Trophoblast cell (in vitro differentiated cells and primary cell): ENCODE results near the gene ASB3.
"Not testable (repeated sequence)": the region's sequence is repeated elsewhere in the genome, so short reads cannot be mapped to it uniquely, and the experiment has no call there.

Experiments used
- DNase-seq, 2 donors: peaks; one replicate each; pipeline ENCODE4 v3.0.0-alpha.2; 2016
- H2AFZ ChIP-seq: 2 replicates; pipeline ENCODE4 v1.6.1; 2013; ENCODE audit warnings: low read length, moderate library complexity, mild to moderate bottlenecking; ENCODE audit not compliant: insufficient read depth, poor library complexity
- H2AK5ac ChIP-seq: 2 replicates; pipeline ENCODE4 v1.6.1; 2013; ENCODE audit warnings: mild to moderate bottlenecking, low read length
- H2BK120ac ChIP-seq: 2 replicates; pipeline ENCODE4 v1.6.1; 2013; ENCODE audit warnings: low read length, mild to moderate bottlenecking, moderate library complexity; ENCODE audit not compliant: insufficient read depth, poor library complexity
- H2BK12ac ChIP-seq: 2 replicates; pipeline ENCODE4 v1.6.1; 2013; ENCODE audit warnings: mild to moderate bottlenecking, low read length, moderate library complexity
- H2BK5ac ChIP-seq: 2 replicates; pipeline ENCODE4 v1.6.1; 2013; ENCODE audit warnings: low read length, low read depth, moderate library complexity, mild to moderate bottlenecking; ENCODE audit not compliant: poor library complexity
- H3K14ac ChIP-seq: 2 replicates; pipeline ENCODE4 v1.6.1; 2013; ENCODE audit warnings: mild to moderate bottlenecking, low read length
- H3K18ac ChIP-seq: 2 replicates; pipeline ENCODE4 v1.6.1; 2013; ENCODE audit warnings: mild to moderate bottlenecking, low read length
- H3K23ac ChIP-seq: 2 replicates; pipeline ENCODE4 v1.6.1; 2013; ENCODE audit warnings: low read length
- H3K27ac ChIP-seq: 2 replicates; pipeline ENCODE4 v1.5.1; 2013; ENCODE audit warnings: low read depth, mild to moderate bottlenecking, inconsistent platforms, low read length, moderate library complexity
- H3K27me3 ChIP-seq: 2 replicates; pipeline ENCODE4 v1.6.1; 2013; ENCODE audit warnings: inconsistent platforms, mild to moderate bottlenecking, low read length, moderate library complexity; ENCODE audit not compliant: insufficient read depth
- H3K36me3 ChIP-seq, 2 experiments: 1 replicate in 1 of 2; 2 replicates in 1 of 2; pipeline ENCODE4 v1.6.1; 2013; ENCODE audit warnings: low read length in 2 of 2, mild to moderate bottlenecking in 2 of 2, moderate library complexity in 1 of 2; ENCODE audit not compliant: insufficient read depth in 2 of 2, control insufficient read depth in 1 of 2
- H3K4ac ChIP-seq: 2 replicates; pipeline ENCODE4 v1.6.1; 2013; ENCODE audit warnings: low read depth, mild to moderate bottlenecking, low read length, moderate library complexity
- H3K4me1 ChIP-seq, 2 experiments: 1 replicate in 1 of 2; 2 replicates in 1 of 2; pipeline ENCODE4 v1.6.1; 2013; ENCODE audit warnings: low read length in 2 of 2, mild to moderate bottlenecking in 2 of 2, moderate library complexity in 1 of 2; ENCODE audit not compliant: insufficient read depth in 2 of 2, control insufficient read depth in 1 of 2
- H3K4me2 ChIP-seq: 2 replicates; pipeline ENCODE4 v1.6.1; 2013; ENCODE audit warnings: inconsistent platforms, mild to moderate bottlenecking, low read length, moderate library complexity
- H3K4me3 ChIP-seq: 2 replicates; pipeline ENCODE4 v1.5.1; 2013; ENCODE audit warnings: mild to moderate bottlenecking, low read depth, low read length, inconsistent platforms
- H3K79me1 ChIP-seq: one replicate; pipeline ENCODE4 v1.6.1; 2013; ENCODE audit warnings: low read length
- H3K79me2 ChIP-seq: 2 replicates; pipeline ENCODE4 v1.6.1; 2013; ENCODE audit warnings: low read length, mild to moderate bottlenecking; ENCODE audit not compliant: control insufficient read depth, insufficient read depth, poor library complexity
- H3K9ac ChIP-seq: 2 replicates; pipeline ENCODE4 v1.6.1; 2013; ENCODE audit warnings: mild to moderate bottlenecking, low read length
- H3K9me3 ChIP-seq: 2 replicates; pipeline ENCODE4 v1.6.1; 2013; ENCODE audit warnings: low read depth, mild to moderate bottlenecking, control low read depth, inconsistent platforms, low read length; ENCODE audit not compliant: insufficient read depth
- H4K12ac ChIP-seq: 2 replicates; pipeline ENCODE4 v1.6.1; 2013; ENCODE audit warnings: low read depth, mild to moderate bottlenecking, low read length, moderate library complexity
- H4K8ac ChIP-seq: 2 replicates; pipeline ENCODE4 v1.6.1; 2013; ENCODE audit warnings: low read depth, mild to moderate bottlenecking, low read length, moderate library complexity
- H4K91ac ChIP-seq: one replicate; pipeline ENCODE4 v1.6.1; 2013; ENCODE audit warnings: low read depth, mild to moderate bottlenecking, low read length, moderate library complexity
- WGBS: extraction: QIAGEN DNeasy Blood & Tissue Kit; methylation state at CpG from one replicate; pipeline ENCODE4 v1.1.7; 2013; ENCODE audit warnings: missing lambda C conversion rate; ENCODE audit not compliant: insufficient read length, insufficient coverage; ENCODE audit errors: extremely low coverage; 5-methylcytosine and 5-hydroxymethylcytosine counted together

ASB3 gene

DNA sequence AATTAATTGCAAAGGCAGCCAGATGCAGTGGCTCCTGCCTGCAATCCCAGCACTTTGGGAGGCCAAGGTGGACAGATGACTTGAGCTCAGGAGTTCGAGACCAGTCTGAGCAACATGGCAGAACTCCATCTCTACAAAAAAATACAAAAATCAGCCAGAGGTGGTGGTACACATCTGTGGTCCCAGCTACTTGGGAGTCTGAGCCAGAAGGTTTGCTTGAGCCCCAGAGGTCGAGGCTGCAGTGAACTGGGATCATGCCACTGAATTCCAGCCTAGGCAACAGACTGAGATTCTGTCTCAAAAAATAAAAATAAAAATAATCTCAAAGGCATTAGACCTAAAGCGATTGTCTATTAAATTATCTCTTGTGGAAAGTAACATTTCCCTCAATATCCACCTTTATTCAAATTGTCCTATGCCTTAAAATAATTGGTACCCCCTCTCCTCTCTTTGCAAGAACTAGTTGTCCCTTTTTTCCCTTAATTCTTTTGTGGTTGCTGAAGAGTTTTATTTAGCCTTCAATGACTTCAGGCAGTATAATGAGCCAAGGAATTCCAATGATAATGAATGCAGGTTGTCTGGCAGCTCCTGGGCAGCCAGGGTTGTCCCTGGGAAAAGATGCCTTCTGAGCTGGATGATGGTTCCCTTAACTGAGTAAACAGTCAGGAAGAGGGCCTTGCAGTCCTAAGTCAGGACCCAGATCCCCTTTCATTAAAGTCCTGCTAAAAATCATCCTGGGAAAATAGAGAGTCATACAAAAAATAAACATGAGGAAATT lies 40.8 kb upstream of the ASB3 start:
- H3K14ac ChIP-seq: no peak overlapping the region
- no peaks in the 10 kb centered on the region for H3K79me2 ChIP-seq
- no CpG with 5 or more reads among the region's 3 CpGs for WGBS
- no peaks in the 10 kb centered on the region for H3K79me1 ChIP-seq
- H3K27me3 ChIP-seq: no peaks in the 10 kb centered on the region
- no peak overlapping the region for H2AFZ ChIP-seq
- no peaks in the 10 kb centered on the region for H3K4me1 ChIP-seq
- no peaks in the 10 kb centered on the region for H3K9me3 ChIP-seq
- no peak overlapping the region for H3K23ac ChIP-seq
- no peak overlapping the region for H3K4ac ChIP-seq
- H2AK5ac ChIP-seq: no peak overlapping the region
- H3K9ac ChIP-seq: no peak overlapping the region
- H3K36me3 ChIP-seq: no peaks in the 10 kb centered on the region
- no peak overlapping the region for H3K4me3 ChIP-seq
- no peak overlapping the region for H3K27ac ChIP-seq
- no peak overlapping the region for H2BK120ac ChIP-seq
- no peak overlapping the region for H4K91ac ChIP-seq
- H2BK5ac ChIP-seq: no peak overlapping the region
- H3K18ac ChIP-seq: no peak overlapping the region
- H3K4me2 ChIP-seq: no peak overlapping the region
- H2BK12ac ChIP-seq: no peak overlapping the region
- H4K8ac ChIP-seq: no peak overlapping the region
- no peak for DNase-seq
- no peak overlapping the region for H4K12ac ChIP-seq

DNA sequence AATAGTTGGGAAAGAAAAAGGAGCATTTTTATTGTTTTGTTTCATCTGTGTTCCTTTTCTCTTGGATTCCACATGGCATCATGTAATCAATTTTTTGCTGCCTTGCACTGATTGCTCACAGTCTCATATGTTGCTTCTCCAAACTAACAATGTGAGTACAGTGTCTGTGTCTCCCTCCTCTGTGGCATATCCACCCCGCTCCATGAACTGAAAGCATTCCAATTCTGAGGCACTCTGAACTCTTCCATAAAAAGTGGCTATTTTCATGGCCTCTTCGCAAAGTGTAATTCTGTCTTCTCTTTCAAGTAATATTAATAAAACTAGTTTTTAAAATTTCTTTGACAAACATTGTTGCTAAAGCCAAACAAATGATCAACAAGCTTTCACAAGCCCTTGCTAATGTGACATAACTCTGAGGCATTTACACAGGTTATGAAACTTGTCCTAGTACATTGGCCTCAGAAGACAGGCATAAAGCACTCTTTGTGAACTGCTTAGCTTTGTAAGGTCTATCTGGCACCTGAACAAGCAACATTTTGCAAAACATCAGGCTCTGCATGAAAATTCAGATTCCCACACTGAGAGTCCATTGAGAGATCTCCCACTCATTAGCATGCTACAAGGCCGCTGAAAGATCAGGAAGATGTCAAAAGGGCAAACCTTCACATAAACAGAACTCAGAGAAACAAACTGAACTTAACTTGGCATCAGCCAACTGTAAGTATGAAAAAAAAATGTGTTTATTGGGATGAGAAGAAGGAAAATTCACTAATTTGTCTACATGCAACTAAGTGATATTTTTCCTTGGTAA lies 40.0 kb upstream of the ASB3 start:
- Histone ChIP-seq H3K27me3 (no peaks in the 10 kb centered on the region), H3K14ac (no peak overlapping the region), H4K12ac (no peak overlapping the region), H4K8ac (no peak overlapping the region), H3K4me3 (no peak overlapping the region), H3K79me1 (no peaks in the 10 kb centered on the region), H3K9me3 (no peaks in the 10 kb centered on the region), H3K36me3 (no peaks in the 10 kb centered on the region), H3K23ac (no peak overlapping the region), H2BK5ac (no peak overlapping the region), H3K18ac (no peak overlapping the region), H2AK5ac (no peak overlapping the region), H2BK12ac (no peak overlapping the region), H3K27ac (no peak overlapping the region), H2BK120ac (no peak overlapping the region), H2AFZ (no peak overlapping the region), H3K9ac (no peak overlapping the region), H3K4me2 (no peak overlapping the region), H3K4ac (no peak overlapping the region), H3K79me2 (no peaks in the 10 kb centered on the region), H4K91ac (no peak overlapping the region), H3K4me1 (no peaks in the 10 kb centered on the region)
- WGBS: no CpG with 5 or more reads among the region's 3 CpGs
- no peak for DNase-seq

DNA sequence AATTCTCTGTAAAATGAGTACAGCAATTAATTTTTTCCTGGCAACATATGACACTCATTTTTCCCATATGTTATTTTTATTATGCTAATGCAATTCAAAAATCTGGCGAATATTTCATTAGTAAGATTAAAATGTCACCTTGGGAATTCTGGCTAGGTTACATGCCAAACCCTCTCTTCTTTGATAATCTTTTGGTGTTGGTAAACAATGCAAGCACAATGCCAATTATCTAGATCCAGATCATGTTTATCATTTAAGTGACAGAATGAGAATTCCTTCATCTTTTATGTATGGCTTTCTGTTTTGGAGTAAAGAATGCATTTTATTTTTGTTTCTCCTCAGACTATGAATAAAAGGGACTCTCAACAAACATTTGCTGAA lies 39.3 kb upstream of the ASB3 start:
- Histone ChIP-seq H3K9me3 (no peaks in the 10 kb centered on the region), H3K4ac (no peak overlapping the region), H4K8ac (no peak overlapping the region), H3K23ac (no peak overlapping the region), H3K4me1 (no peaks in the 10 kb centered on the region), H3K18ac (no peak overlapping the region), H3K4me3 (no peak overlapping the region), H3K79me1 (no peaks in the 10 kb centered on the region), H4K91ac (no peak overlapping the region), H3K14ac (no peak overlapping the region), H2AK5ac (no peak overlapping the region), H3K36me3 (no peaks in the 10 kb centered on the region), H3K4me2 (no peak overlapping the region), H3K79me2 (no peaks in the 10 kb centered on the region), H3K27me3 (no peaks in the 10 kb centered on the region), H2AFZ (no peak overlapping the region), H2BK5ac (no peak overlapping the region), H4K12ac (no peak overlapping the region), H3K27ac (no peak overlapping the region), H3K9ac (no peak overlapping the region), H2BK12ac (no peak overlapping the region), H2BK120ac (no peak overlapping the region)
- WGBS: no CpG with 5 or more reads among the region's 1 CpG
- DNase-seq: no peak

DNA sequence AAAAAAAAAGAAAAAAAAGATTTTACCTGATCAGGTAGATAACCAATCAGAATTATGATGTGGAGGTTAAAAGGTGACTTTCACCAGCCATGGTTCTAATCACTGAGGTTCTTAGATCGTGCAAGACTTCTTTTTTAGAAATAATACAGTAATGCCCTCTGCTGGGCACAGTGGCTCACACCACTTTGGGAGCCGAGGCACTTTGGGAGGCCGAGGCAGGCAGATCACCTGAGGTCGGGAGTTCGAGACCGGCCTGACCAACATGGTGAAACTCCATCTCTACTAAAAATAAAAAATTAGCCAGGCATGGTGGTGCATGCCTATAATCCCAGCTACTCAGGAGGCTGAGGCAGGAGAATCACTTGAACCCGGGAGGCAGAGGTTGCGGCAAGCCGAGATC lies 36.9 kb upstream of the ASB3 start:
- H2AFZ ChIP-seq, H3K4me3 ChIP-seq: not testable (repeated sequence)
- WGBS: no CpG with 5 or more reads among the region's 9 CpGs

More for the DNA sequence above, 36.9 kb upstream of the ASB3 start:
- not testable (repeated sequence) for H2BK120ac ChIP-seq, H4K8ac ChIP-seq, H3K79me1 ChIP-seq, H3K27me3 ChIP-seq, H3K9ac ChIP-seq, H3K4me1 ChIP-seq, H3K9me3 ChIP-seq, H3K14ac ChIP-seq, H4K12ac ChIP-seq, H3K23ac ChIP-seq, H2AK5ac ChIP-seq, H2BK12ac ChIP-seq, H3K4ac ChIP-seq, H2BK5ac ChIP-seq, H4K91ac ChIP-seq, H3K4me2 ChIP-seq, H3K79me2 ChIP-seq, H3K36me3 ChIP-seq, H3K18ac ChIP-seq, H3K27ac ChIP-seq
- DNase-seq: peak in 1 of 2 donors; percentile 29
